Measurements from ENCODE around the gene WWOX.

GRCh38 chr16:78244131-78244895, 144.9 kb downstream of the WWOX start:
- TF ChIP-seq POLR2A (IDR thresholded peaks at IDR 0.05; ENCODE audit: low read depth, low read length) (no peak), JUN (IDR thresholded peaks at IDR 0.05; ENCODE audit: borderline replicate concordance, insufficient read depth, insufficient read length, low read depth) (no peak), GATA2 (IDR thresholded peaks at IDR 0.05; ENCODE audit: insufficient read depth, insufficient read length, low read depth, low read length) (no peak), MAX (IDR thresholded peaks at IDR 0.05; ENCODE audit: insufficient read depth, insufficient read length) (no peak), EZH2 (IDR thresholded peaks at IDR 0.05; ENCODE audit: borderline replicate concordance, low read depth, low read length, severe bottlenecking) (no peak), CTCF (IDR thresholded peaks at IDR 0.05; ENCODE audit: extremely low read depth in 1 of 2, insufficient read depth in 1 of 2, low read depth in 1 of 2, low read length in 2 of 2) (no peak), POLR2AphosphoS5 (IDR thresholded peaks at IDR 0.05; ENCODE audit: insufficient read depth, low read depth, low read length) (no peak)
